HG03558 (cell line): ENCODE results near the gene SCN10A.

Experiments used
- ATAC-seq: cut with Tn5 transposase; IDR thresholded peaks from one replicate; pipeline ENCODE4 v1.9.1; 2021; ENCODE audit warnings: moderate number of reproducible peaks; ENCODE audit not compliant: unreplicated experiment; ENCODE audit errors: extremely low read depth

SCN10A gene

DNA sequence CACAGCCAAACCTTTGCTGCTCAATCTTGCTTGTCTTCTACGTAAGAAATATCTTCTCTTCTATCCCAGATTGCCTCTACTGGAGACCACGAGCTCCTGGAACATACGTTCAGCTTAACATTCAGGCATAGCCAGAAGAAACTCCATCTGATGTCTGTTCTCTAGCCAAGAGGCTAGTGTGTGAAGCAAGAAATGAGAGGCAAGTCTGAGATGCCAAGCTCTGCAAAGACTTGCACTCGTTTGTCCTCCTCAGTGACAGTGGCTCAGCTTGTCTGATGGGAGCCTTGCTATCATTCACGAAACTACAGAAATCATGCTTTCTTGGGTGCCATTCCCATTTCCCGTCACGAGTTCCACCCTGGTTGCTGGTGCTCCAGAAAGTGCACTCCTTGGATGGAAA lies at the start of gene SCN10A:
Gene SCN10A, minus strand, starts transcription at position 192 of the 400 bp plus-strand sequence. CDS start 22,207 bp downstream, outside the sequence.
- no peak for ATAC-seq

DNA sequence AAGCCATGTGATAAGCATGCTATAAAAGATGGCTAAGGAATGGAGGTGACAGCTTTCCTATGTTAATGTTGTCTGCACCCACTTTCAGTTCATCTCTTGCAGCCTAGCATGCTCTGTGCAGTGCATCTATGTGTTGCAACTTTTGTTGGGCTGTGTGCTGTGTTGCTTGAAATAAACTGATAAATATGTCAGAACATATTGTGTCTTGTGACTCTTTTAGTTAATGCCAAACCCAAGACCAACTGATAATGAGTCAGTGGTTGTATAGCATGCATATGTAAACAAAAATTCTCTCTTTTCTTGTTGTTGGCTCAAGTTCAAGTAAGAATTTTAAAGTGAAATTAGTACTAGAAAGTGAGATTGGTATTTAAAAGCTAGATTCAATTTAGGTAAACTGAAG lies 37.0 kb upstream of the SCN10A start:
- ATAC-seq: no peak

DNA sequence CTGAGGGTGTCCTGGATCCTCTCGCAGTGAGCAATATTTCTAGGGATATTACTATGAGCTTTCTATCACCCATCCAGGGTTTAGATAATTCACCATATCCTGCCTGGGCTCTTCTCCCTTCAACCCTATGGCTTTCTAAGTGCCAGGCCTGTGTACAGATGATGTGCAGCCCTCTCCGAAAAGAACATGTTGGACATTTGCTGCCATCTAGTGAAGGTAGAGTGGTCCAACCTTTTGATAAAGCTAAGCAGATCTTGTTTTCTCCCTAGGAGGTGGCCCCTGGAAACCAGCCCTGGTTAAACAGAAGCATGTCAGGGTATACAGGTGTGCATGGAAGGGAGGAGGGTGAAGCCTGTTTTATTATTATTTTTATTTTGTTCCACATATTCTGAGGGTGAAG lies 27.9 kb upstream of the SCN10A start:
- ATAC-seq: no peak

GRCh38 chr3:38842266-38842965 lies 26.4 kb upstream of the SCN10A start:
- no peak for ATAC-seq

DNA sequence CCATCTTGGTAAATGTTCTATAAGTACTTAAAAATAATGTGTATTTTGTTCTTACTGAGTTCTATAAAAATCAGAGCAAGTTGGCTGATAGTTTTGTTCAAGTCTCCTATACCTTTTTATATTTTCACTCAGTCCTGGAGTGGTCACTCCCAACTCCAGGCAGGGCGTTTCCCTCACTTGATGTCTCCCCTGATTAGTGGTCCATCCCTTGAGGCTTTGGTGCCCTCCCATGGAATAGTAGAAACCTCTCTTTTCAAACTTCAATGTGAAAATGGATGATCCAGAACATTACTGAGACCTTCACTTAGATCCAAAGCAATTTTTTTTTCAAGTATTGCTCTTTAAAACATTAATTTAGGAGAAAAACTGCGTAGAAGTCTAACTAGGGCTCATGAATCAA lies 25.0 kb upstream of the SCN10A start:
- no peak for ATAC-seq

- no peak for ATAC-seq
Observed at GRCh38 chr3:38837358-38837757, 21.3 kb upstream of the SCN10A start.

- ATAC-seq: no peak
Observed at GRCh38 chr3:38836561-38836960, 20.5 kb upstream of the SCN10A start.

- ATAC-seq: no peak
Observed at GRCh38 chr3:38835939-38836338, 19.9 kb upstream of the SCN10A start.

GRCh38 chr3:38834717-38835116 lies 18.7 kb upstream of the SCN10A start:
- no peak for ATAC-seq

DNA sequence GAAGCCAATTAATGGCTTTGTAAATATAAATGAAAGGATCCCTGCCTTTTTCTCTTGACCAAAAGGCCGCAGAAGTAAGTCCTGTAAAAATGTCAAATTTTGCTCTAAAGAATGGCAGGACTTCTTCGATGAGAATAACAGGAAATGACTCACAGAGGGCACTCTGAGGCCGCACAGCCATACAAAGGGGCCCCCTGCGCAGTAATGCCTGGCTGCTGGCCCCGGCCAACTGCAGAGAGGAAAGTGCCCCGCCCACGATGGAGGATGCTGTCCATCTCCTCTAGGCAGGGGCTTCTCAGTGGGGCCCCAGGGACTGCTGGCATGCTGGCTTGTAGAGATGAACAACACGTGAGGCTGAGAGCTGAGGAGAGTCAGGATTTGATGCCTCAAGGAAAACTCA lies 18.1 kb upstream of the SCN10A start:
- ATAC-seq: no peak

GRCh38 chr3:38829404-38829803 lies 13.4 kb upstream of the SCN10A start:
- ATAC-seq: no peak

DNA sequence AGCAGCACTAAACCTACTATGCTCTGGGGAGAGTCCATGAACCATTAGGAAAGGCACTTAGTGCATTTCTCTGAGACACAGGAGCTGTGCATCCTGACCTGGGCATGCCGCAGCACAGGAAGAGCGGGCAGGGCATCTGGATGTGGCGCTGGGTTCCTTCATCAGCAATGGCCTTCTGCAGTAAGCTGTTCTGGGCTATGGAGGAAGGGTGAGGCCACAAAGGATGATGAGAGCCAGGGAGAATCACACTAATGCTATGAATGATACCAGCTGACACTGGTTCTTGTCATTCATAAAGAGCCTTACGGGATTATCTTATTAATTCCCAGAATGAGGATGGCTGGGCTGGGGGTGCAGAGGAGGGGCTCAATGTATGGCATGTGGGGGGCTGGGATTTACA lies 12.7 kb upstream of the SCN10A start:
- ATAC-seq: no peak

DNA sequence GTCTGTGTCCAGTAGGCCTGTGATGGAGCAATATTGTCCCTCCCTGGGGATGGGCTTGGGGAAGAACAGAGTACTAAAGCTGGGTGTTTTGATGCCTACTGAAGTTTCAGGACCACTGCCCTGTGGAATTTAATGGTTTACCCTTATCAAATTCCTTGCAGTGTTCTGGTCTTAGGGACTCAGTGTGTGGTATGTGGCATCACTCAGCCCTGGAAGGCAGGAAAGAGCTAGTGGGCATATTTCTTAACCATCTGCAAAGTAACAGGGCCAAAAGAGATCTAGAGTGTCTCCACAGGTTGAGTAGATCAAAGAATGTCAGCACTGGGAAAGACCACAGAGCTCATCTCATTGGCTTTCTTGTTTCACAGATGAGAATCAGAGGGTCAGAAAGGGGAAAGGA lies 11.8 kb upstream of the SCN10A start:
- ATAC-seq: no peak

- ATAC-seq: no peak
Observed at GRCh38 chr3:38826001-38826400, 10.0 kb upstream of the SCN10A start.

- no peak for ATAC-seq
Observed at GRCh38 chr3:38824349-38824748, 8.3 kb upstream of the SCN10A start.

- ATAC-seq: no peak
Observed at GRCh38 chr3:38823722-38824121, 7.7 kb upstream of the SCN10A start.

DNA sequence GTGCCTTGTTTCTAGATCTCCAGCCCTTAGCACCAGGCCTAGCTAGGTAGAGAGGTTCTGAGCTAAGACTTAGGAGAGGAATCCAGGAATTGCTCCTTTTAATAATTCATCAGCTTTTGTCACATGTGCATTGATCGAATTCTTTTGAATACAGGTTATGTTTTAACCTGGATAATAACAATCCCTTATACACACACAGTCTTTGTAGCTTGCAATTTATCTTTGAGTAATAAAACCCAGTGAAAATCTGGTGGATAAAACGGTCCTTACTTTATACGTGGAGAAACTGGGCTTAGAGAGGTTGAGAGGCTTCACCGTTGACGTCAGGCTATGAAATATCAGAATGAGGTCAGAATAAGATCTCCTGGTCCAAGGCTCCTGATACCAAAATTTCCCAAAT lies 7.2 kb upstream of the SCN10A start:
- ATAC-seq: no peak

GRCh38 chr3:38811822-38812221 lies 4.2 kb downstream of the SCN10A start:
- no peak for ATAC-seq

DNA sequence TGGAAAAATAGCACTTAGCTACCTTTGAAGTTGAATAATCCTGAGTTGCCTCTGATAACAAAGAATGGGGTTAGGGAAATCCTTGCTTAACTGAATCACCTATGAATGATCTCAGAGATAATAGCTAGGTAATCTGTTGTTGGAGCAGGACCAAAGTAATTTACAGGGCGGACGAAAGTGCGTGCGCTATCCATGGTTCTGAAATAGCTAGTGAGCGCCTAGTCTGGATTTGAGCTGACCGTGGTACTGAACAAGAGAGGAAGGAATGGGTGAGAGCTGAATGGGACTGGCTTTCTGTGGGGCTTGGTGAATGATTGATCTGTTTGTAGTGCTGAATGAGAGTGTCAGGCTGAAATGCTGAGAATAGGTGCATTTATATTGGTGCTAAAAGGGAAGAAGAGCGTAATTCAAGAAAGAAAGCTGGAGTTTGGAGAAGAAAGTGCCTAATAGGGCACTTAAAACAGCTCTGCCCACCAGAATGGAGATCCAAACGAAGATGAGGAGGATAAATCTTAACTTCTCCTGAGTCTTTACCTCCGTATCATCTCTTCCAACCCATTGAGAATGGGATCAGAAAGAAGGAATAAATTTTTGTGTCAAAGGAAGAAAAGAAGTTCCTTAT lies 10.1 kb downstream of the SCN10A start:
- ATAC-seq: no peak

DNA sequence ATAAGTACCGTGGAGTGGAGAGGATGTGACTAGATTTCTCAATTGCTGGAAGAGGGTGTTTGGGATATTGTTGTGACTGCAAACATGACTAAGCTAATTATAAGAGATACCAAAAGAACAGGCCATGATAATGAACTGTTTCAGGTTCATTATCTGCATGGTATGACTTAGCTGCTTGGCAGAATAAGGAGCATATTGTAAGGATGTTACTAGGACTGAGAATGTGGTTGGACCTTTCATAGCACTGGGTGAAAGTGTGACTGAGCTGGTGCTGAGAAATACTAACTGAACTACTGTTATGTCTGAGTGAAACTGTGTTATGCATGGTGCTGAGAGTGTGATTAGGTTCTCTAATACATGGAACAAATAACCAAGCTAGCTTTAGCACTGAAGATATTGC lies 11.0 kb downstream of the SCN10A start:
- ATAC-seq: no peak

GRCh38 chr3:38800511-38800910 lies 15.5 kb downstream of the SCN10A start:
- no peak for ATAC-seq

- no peak for ATAC-seq
Observed at GRCh38 chr3:38793721-38794120, 22.3 kb downstream of the SCN10A start.
